Heart left ventricle (tissue), 16 donors: ENCODE data around the gene HOXD3. TPM values are rescaled to one million over a fixed set of nuclear protein-coding genes. Genes with fewer than 3 reads are reported as not detected.

Source experiments
- ATAC-seq, 4 donors: fragments of 200-7000 bp; cut with Tn5 transposase; one replicate each; pipeline ENCODE4 v1.9.1; 2020 to 2022; ENCODE audit warnings: moderate library complexity in 4 of 4, mild to moderate bottlenecking in 3 of 4, moderate number of reproducible peaks in 1 of 4
- DNase-seq, 5 donors: peaks; one replicate each; pipeline ENCODE4 v3.0.0-alpha.2; 2020
- H3K27ac ChIP-seq, 12 donors: fragments of 200-600 bp; sonication (generic) in 4 of 12; one replicate each; pipeline versions ENCODE4 v1.5.0 to v1.8.0; 2016 to 2022; ENCODE audit warnings: mild to moderate bottlenecking in 2 of 12
- H3K27me3 ChIP-seq, 9 donors: fragments of 200-600 bp; sonication (generic) in 2 of 9; one replicate each; pipeline versions ENCODE4 v1.5.1 to v1.8.0; 2016 to 2022; ENCODE audit warnings: mild to moderate bottlenecking in 3 of 9
- H3K36me3 ChIP-seq, 9 donors: fragments of 200-600 bp; sonication (generic) in 2 of 9; one replicate each; pipeline versions ENCODE4 v1.5.0 to v1.8.0; 2018 to 2022; ENCODE audit warnings: mild to moderate bottlenecking in 2 of 9
- H3K4me1 ChIP-seq, 12 donors: fragments of 200-600 bp; sonication (generic) in 4 of 12; one replicate each; pipeline versions ENCODE4 v1.5.0 to v1.8.0; 2016 to 2022; ENCODE audit warnings: mild to moderate bottlenecking in 3 of 12
- H3K4me3 ChIP-seq, 12 donors: fragments of 200-600 bp; sonication (generic) in 4 of 12; one replicate each; pipeline versions ENCODE4 v1.5.0 to v1.8.0; 2017 to 2022; ENCODE audit warnings: mild to moderate bottlenecking in 9 of 12, moderate library complexity in 4 of 12
- H3K9me3 ChIP-seq, 12 donors: fragments of 200-600 bp; sonication (generic) in 4 of 12; one replicate each; pipeline versions ENCODE4 v1.5.0 to v1.8.0; 2016 to 2022; ENCODE audit warnings: mild to moderate bottlenecking in 1 of 12
- POLR2A ChIP-seq, 2 donors: fragments of 450-650 bp; IDR thresholded peaks; one replicate each; pipeline ENCODE4 v1.6.1; 2017; ENCODE audit warnings: antibody characterized with exemption in 2 of 2, mild to moderate bottlenecking in 2 of 2, moderate library complexity in 2 of 2
- WGBS, 4 donors: extraction: QIAGEN DNeasy Blood & Tissue Kit in 2 of 4; methylation state at CpG; one replicate each; pipeline versions ENCODE4 v1.1.5 to v1.1.7; 2013 to 2018; 5-methylcytosine and 5-hydroxymethylcytosine counted together
- intact Hi-C, 10 donors: fragments of 100-400 bp; cut with DNase I; formaldehyde crosslinking; loops; one replicate each; pipeline versions ENCODE4 v1.11.1 to v1.14.2; 2022
- polyA plus RNA-seq, 2 donors: library from polyadenylated mRNA; stranded (reverse); fragments of 200-250 nt; gene quantifications; one replicate each; pipeline ENCODE4 v1.2.3, GENCODE V29; 2013
- total RNA-seq, 9 donors: library from RNA; depleted of rRNA in 2 of 9; stranded (reverse); fragments of >200 nt in 2 of 9; fragmentation: NEBNext Ultra II Directional in 3 of 9; extraction: Animal tissue kit (Norgen Biotek cat#: 25700) in 3 of 9; gene quantifications; one replicate each; pipeline versions ENCODE4 v1.1.0 to v1.2.4, GENCODE V29; 2016 to 2023
- TF ChIP-seq, protein P1 (sequence below), 12 donors: fragments of 200-600 bp; sonication (generic) in 4 of 12; IDR thresholded peaks; one replicate each; pipeline versions ENCODE4 v1.5.0 to v1.8.0; 2018 to 2022; ENCODE audit warnings: antibody characterized with exemption in 12 of 12, mild to moderate bottlenecking in 5 of 12
- donor health status: ischemic (EF 13 %, LVEDD 7.1; RV severe dilation, severe dysfunction).
- donor health status: healthy with polysubstance abuse.
- donor health status: DM: no; HTN: yes; CAD: no.
- donor health status: DM: no; HTN: no; CAD: no.
- donor health status: ischemic (EF 25% LVEDD 6.9; RV normal size, moderate dysfunction).
- donor health status: ischemic (EF 25% LVEDD 5.7; RV mildly dilated, moderate dysfunction).
- donor health status: healthy.
- donor health status: DM: yes; HTN: yes; CAD: no.
- donor health status: ischemic (EF 35%, LVEDD 5.7; RV mildly dilated, moderate dysfunction).
- donor health status: nonischemic (EF 11% LVEDD 7.7; RV severe dilation, severe dysfunction).
- donor health status: DM: yes; HTN: yes; CAD: no.
- donor health status: PGD.
- donor health status: ischemic (EF 29% LVEDD 5.4; RV normal size, mild dysfunction).
- donor health status: nonischemic (EF 23%, LVEDD 6.1; RV moderate dilation, normal function).

Gene HOXD3
- total and polyA plus RNA-seq, 11 donors: 0.04 to 1.4 (median 0.52) TPM

DNA sequence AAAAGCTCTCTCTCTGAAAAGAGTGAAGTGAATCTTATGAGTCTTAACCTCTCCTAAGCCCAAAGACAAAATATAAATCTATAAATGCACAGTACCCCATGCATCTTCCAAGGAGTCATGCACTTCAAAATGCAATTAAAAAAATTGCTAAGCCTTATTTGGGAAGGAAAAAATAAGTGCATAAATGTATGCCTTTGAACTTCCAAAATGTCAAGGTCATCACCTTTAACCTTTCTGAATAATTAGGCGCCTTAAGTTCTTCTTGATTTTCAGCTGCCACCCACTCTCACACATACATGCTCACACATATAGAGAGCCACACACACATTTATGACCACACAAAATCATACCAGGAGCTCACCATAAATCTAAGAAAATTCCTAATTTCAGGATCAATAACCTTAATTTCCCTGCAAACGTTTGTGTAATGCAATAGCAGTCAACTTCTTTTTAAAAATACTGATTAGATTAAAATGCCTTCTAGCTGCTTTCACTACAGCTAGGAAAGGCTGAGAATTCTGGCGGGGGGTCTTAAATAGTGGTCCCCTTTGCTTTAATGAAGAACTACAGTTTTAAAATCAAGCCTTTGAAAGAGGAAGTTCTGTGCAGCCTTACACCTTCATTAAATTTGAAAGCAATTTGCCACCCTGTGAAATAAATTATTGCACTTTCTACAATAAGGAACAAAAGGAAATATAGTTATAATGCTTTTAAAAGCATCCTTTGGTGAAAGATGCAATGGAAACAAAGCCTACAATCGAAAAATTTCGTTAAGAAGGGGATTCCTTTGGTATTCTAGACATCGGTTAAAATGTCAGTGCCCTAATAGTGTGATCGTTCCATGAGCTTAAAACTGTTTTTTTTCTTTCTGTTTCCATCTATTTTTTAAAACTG, 46.4 kb upstream of the HOXD3 start:
- Histone ChIP-seq H3K4me3 (no peak overlapping the region), H3K4me1 (peaks cover 0 to 28% (median 7%) of the 10 kb centered on the region in 12 donors), H3K27ac (no peak overlapping the region), H3K36me3 (no peaks in the 10 kb centered on the region), H3K9me3 (no peaks in the 10 kb centered on the region), H3K27me3 (peaks cover 93 to 99% (median 96%) of the 10 kb centered on the region in 9 donors)
- intact Hi-C loops: no loop called here
- 18 to 21% (median 19%) methylated on average over 7 of the region's 7 CpGs for WGBS, 4 donors
- DNase-seq (no peak), ATAC-seq (no peak)
- no peak for TF ChIP-seq POLR2A (IDR thresholded peaks at IDR 0.05)
- TF ChIP-seq, protein P1, sequence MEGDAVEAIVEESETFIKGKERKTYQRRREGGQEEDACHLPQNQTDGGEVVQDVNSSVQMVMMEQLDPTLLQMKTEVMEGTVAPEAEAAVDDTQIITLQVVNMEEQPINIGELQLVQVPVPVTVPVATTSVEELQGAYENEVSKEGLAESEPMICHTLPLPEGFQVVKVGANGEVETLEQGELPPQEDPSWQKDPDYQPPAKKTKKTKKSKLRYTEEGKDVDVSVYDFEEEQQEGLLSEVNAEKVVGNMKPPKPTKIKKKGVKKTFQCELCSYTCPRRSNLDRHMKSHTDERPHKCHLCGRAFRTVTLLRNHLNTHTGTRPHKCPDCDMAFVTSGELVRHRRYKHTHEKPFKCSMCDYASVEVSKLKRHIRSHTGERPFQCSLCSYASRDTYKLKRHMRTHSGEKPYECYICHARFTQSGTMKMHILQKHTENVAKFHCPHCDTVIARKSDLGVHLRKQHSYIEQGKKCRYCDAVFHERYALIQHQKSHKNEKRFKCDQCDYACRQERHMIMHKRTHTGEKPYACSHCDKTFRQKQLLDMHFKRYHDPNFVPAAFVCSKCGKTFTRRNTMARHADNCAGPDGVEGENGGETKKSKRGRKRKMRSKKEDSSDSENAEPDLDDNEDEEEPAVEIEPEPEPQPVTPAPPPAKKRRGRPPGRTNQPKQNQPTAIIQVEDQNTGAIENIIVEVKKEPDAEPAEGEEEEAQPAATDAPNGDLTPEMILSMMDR (IDR thresholded peaks at IDR 0.05): no peak

DNA sequence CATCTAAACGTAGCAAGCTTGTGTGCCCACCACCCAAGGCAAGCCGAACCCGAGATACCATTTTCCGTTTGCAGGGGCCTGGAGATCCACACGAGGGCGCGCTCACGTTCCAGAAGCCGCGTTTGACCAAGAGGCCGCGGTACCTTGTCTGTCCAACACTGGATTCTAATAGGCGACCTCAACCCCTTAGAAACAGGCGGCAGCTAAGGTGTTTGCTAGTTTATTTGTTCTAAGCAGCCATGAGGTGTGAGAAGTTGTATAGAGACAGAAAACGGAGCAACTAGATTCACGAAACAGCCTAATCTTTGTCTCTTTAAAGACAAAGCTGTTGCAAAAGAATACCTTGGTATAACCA, 45.8 kb upstream of the HOXD3 start:
- TF ChIP-seq, protein P1 (IDR thresholded peaks at IDR 0.05): peak in 10 of 12 donors; percentile 27 to 56 (median 44)
- TF ChIP-seq POLR2A (IDR thresholded peaks at IDR 0.05): no peak
- intact Hi-C loops: no loop called here
- no peak for ATAC-seq
- peaks cover 0 to 32% (median 7%) of the 10 kb centered on the region in 12 donors for H3K4me1 ChIP-seq
- no peak overlapping the region for H3K27ac ChIP-seq
- no peaks in the 10 kb centered on the region for H3K9me3 ChIP-seq
- 3 to 4% (median 3%) methylated on average over 16 of the region's 16 CpGs for WGBS, 4 donors
- no peaks in the 10 kb centered on the region for H3K36me3 ChIP-seq
- DNase-seq: no peak
- no peak overlapping the region for H3K4me3 ChIP-seq
- H3K27me3 ChIP-seq: peaks cover 93 to 99% (median 96%) of the 10 kb centered on the region in 9 donors

DNA sequence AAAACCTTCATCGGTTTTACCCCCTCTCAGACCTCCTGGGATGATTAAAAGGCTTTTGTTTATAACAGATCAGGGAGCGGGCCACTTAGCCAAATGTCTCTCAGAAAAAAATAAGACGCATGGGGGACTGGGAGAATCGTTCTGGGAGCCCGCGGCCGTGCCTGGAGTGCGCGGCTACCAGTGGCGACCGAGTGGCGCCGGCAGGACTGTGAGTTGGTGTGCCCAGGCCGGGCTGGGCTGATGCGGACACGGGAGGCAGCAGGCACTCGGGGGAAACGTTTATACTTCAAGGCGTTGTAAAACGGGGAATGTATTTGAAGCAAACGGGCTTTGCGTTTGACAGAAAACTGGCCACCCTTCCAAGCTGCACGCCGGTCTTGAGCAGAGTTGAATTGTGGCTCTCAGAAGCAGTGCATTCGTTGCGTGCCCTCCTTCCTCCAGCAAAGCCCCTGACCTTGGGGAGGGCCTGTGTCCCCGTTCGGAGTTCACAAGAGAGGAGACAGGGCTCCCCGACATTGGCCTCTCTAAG, 45.2 kb upstream of the HOXD3 start:
- Histone ChIP-seq H3K9me3 (no peaks in the 10 kb centered on the region), H3K27ac (no peak overlapping the region), H3K4me1 (peaks cover 0 to 30% (median 4%) of the 10 kb centered on the region in 12 donors), H3K4me3 (no peak overlapping the region), H3K36me3 (no peaks in the 10 kb centered on the region), H3K27me3 (peaks cover 93 to 99% (median 96%) of the 10 kb centered on the region in 9 donors)
- no peak for ATAC-seq
- DNase-seq: no peak
- WGBS, 4 donors: 3 to 8% (median 5%) methylated on average over 26 to 29 of the region's 29 CpGs
- TF ChIP-seq POLR2A (IDR thresholded peaks at IDR 0.05): no peak
- TF ChIP-seq, protein P1 (IDR thresholded peaks at IDR 0.05): no peak
- intact Hi-C loops: no loop called here
